Measurements from ENCODE around the gene HMBS.

The HMBS gene

GRCh38 chr11:119108857-119109221 lies 24.2 kb downstream of the HMBS start:
- no peak overlapping the region for H3K4me3 ChIP-seq (ENCODE audit: low read length)
- no peak for DNase-seq (ENCODE audit: low read depth)
- no peak for TF ChIP-seq CTCF (IDR thresholded peaks at IDR 0.05; ENCODE audit: insufficient read depth, low read depth, low read length, missing control alignments)

DNA sequence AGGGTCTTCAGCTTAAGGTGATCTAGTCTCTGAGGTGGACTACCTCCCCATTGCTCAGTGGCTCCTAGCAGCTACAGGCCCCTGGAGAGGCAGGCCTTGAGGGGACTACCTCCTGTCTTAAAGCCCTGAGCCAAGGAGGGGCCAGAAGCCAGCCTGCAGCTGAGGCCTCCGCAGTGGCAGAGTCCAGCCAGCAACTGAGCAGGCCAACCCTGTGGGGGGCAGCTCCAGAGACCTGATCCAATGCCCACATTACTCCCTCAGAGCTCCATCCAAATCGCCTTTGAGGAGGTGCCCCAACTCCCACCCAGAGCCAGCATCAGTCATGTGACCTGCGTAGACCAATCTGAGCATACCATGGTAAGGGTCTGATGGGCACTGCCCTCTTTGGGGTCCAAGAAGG lies 25.2 kb downstream of the HMBS start:
- TF ChIP-seq CTCF (IDR thresholded peaks at IDR 0.05; ENCODE audit: insufficient read depth, low read depth, low read length, missing control alignments): no peak
- no peak overlapping the region for H3K4me3 ChIP-seq (ENCODE audit: low read length)
- DNase-seq (ENCODE audit: low read depth): no peak

- no peak for DNase-seq (ENCODE audit: low read depth)
- no peak for TF ChIP-seq CTCF (IDR thresholded peaks at IDR 0.05; ENCODE audit: insufficient read depth, low read depth, low read length, missing control alignments)
- H3K4me3 ChIP-seq (ENCODE audit: low read length): no peak overlapping the region
Measured at GRCh38 chr11:119110439-119110838, 25.8 kb downstream of the HMBS start.

GRCh38 chr11:119111361-119111925 lies 26.8 kb downstream of the HMBS start:
- DNase-seq (ENCODE audit: low read depth): no peak

DNA sequence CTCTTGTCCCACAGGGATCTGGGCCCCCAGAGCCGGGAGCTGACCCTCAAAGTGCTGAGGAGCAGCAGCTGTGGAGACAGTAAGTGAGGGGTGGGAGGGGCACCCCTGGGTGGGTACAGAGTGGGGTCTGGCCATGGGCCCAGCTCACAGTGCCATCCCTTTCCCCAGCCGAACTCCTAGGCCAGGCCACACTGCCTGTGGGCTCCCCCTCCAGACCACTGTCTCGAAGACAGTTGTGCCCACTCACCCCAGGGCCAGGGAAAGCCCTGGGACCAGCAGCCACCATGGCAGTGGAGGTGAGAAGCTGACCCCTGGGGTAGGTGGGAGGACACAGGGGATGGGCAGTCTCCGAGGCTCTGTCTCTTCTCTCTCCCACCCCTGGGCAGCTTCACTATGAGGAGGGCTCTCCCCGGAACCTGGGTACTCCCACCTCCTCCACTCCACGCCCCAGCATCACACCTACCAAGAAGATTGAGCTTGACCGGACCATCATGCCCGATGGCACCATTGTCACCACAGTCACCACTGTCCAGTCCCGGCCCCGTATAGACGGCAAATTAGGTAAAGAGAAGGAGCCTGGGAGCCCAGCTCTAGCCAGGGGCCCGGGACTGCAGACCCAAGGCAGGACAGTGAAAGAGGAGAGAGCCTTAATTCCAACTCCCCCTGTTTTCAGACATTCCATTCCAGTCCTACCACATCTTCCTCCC lies 27.8 kb downstream of the HMBS start:
- H3K4me3 ChIP-seq (ENCODE audit: low read length): no peak overlapping the region
- no peak for TF ChIP-seq CTCF (IDR thresholded peaks at IDR 0.05; ENCODE audit: insufficient read depth, low read depth, low read length, missing control alignments)
- DNase-seq (ENCODE audit: low read depth): no peak

More at GRCh38 chr11:119111361-119111925, 26.8 kb downstream of the HMBS start:
- no peak overlapping the region for H3K4me3 ChIP-seq (ENCODE audit: low read length)
- no peak for TF ChIP-seq CTCF (IDR thresholded peaks at IDR 0.05; ENCODE audit: insufficient read depth, low read depth, low read length, missing control alignments)

DNA sequence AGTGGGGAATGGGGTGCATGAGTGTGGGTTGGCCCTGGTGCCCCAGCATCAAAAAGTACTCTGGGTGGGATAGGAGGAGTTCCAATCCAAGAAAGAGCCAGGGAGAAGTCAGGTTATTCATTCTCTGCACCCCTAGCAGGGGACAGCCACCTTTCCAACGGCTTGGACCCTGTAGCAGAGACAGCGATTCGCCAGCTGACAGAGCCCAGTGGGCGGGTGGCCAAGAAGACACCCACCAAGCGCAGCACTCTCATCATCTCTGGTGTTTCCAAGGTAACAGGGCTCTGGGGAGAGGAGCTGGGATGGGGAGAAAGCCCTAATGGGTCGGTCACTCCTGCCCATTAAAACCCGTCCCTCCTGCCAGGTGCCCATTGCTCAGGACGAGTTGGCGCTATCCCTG lies 29.0 kb downstream of the HMBS start:
- H3K4me3 ChIP-seq (ENCODE audit: low read length): no peak overlapping the region
- TF ChIP-seq CTCF (IDR thresholded peaks at IDR 0.05; ENCODE audit: insufficient read depth, low read depth, low read length, missing control alignments): no peak
- DNase-seq (ENCODE audit: low read depth): no peak

DNA sequence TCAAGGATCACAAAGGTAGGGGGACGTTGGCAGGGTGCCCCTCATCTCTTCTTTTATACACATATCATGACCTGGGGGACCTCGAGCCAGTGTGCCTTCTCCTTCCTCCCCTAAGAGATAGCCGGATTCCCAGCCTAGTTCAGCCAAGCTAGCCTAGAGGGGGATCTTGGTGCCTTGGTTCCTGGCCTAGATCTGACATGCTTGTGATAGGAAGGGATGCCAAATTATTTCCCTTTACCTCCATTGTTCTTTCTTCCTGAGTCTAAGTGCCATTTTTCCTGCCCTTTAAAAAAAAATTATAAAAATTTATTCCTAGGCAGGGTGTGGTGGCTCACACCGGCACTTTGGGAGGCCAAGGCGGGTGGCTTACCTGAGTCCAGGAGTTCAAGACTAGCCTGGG lies 29.7 kb downstream of the HMBS start:
- DNase-seq (ENCODE audit: low read depth): no peak
- TF ChIP-seq CTCF (IDR thresholded peaks at IDR 0.05; ENCODE audit: insufficient read depth, low read depth, low read length, missing control alignments): no peak
- no peak overlapping the region for H3K4me3 ChIP-seq (ENCODE audit: low read length)
